ENCODE measurements around the gene KRTAP4-16.
"Not testable (repeated sequence)": the region's sequence is repeated elsewhere in the genome, so short reads cannot be mapped to it uniquely, and the experiment has no call there.

Gene KRTAP4-16

GRCh38 chr17:41096055-41096454 lies 6.0 kb downstream of the KRTAP4-16 start:
- no peak overlapping the region for H3K4me3 ChIP-seq (ENCODE audit: low read depth, low read length)
- no peak for TF ChIP-seq CTCF (IDR thresholded peaks at IDR 0.05; ENCODE audit: low read depth, low read length)

- H3K4me3 ChIP-seq (ENCODE audit: low read depth, low read length): not testable (repeated sequence)
Observed at GRCh38 chr17:41088760-41089352, 13.2 kb downstream of the KRTAP4-16 start.

GRCh38 chr17:41084100-41084856 lies 17.7 kb downstream of the KRTAP4-16 start, which contains the start of gene KRTAP4-7:
KRTAP4-7 (plus strand) TSS chr17:41084150; CDS start chr17:41084207, 57 bp downstream.
- not testable (repeated sequence) for H3K4me3 ChIP-seq (ENCODE audit: low read depth, low read length)

- H3K4me3 ChIP-seq (ENCODE audit: low read depth, low read length): not testable (repeated sequence)
Observed at GRCh38 chr17:41083427-41083826, 18.6 kb downstream of the KRTAP4-16 start.

GRCh38 chr17:41082626-41083025 lies 19.4 kb downstream of the KRTAP4-16 start:
- no peak overlapping the region for H3K4me3 ChIP-seq (ENCODE audit: low read depth, low read length)

GRCh38 chr17:41076788-41077187 lies 25.2 kb downstream of the KRTAP4-16 start:
- H3K4me3 ChIP-seq (ENCODE audit: low read depth, low read length): no peak overlapping the region
- TF ChIP-seq CTCF (IDR thresholded peaks at IDR 0.05; ENCODE audit: low read depth, low read length): no peak

More at GRCh38 chr17:41082626-41083025, 19.4 kb downstream of the KRTAP4-16 start:
- no peak for TF ChIP-seq CTCF (IDR thresholded peaks at IDR 0.05; ENCODE audit: low read depth, low read length)

GRCh38 chr17:41073676-41074075 lies 28.3 kb downstream of the KRTAP4-16 start:
- no peak for TF ChIP-seq CTCF (IDR thresholded peaks at IDR 0.05; ENCODE audit: low read depth, low read length)
- H3K4me3 ChIP-seq (ENCODE audit: low read depth, low read length): no peak overlapping the region

GRCh38 chr17:41071606-41072360 lies 30.2 kb downstream of the KRTAP4-16 start:
- TF ChIP-seq CTCF (IDR thresholded peaks at IDR 0.05; ENCODE audit: low read depth, low read length): no peak
- H3K4me3 ChIP-seq (ENCODE audit: low read depth, low read length): no peak overlapping the region

All from WI38 (cell line).